ENCODE data around the gene THOC2.

Gene THOC2

GRCh38 chrX:123753656-123754350, 21.0 kb upstream of the THOC2 start:
- no peak overlapping the region for H3K27ac ChIP-seq (ENCODE audit: low read depth, low read length)
- no peak overlapping the region for H3K23ac ChIP-seq (ENCODE audit: low read length)
- H3K9ac ChIP-seq (ENCODE audit: low read length): no peak overlapping the region
- H3K4me2 ChIP-seq (ENCODE audit: low read length): no peak overlapping the region
- no peak overlapping the region for H2BK120ac ChIP-seq (ENCODE audit: low read depth, low read length)
- no peak overlapping the region for H4K8ac ChIP-seq (ENCODE audit: low read depth, low read length)
- no peak overlapping the region for H3K4ac ChIP-seq (ENCODE audit: low read depth, low read length)
- no peak overlapping the region for H3K18ac ChIP-seq (ENCODE audit: low read length)
- no peak overlapping the region for H4K5ac ChIP-seq (ENCODE audit: low read length)
- DNase-seq: no peak
- H2BK15ac ChIP-seq (replicated peaks; ENCODE audit: low read depth): no peak overlapping the region
- no CpG with 5 or more reads among the region's 8 CpGs for WGBS (ENCODE audit: extremely low coverage, insufficient coverage, low lambda C conversion rate)
- H3K27me3 ChIP-seq (ENCODE audit: insufficient read depth, low read length, poor library complexity): no peaks in the 10 kb centered on the region
- H3K4me1 ChIP-seq (ENCODE audit: control insufficient read depth, low read depth, low read length): no peaks in the 10 kb centered on the region
- no peaks in the 10 kb centered on the region for H3K79me2 ChIP-seq (ENCODE audit: control insufficient read depth, insufficient read depth, low read length)
- H2BK5ac ChIP-seq (ENCODE audit: low read length): no peak overlapping the region
- H3K56ac ChIP-seq (ENCODE audit: low read length): no peak overlapping the region
- no peaks in the 10 kb centered on the region for H3K79me1 ChIP-seq (ENCODE audit: low read length)
- H3K36me3 ChIP-seq (ENCODE audit: control insufficient read depth, insufficient read depth, low read length): no peaks in the 10 kb centered on the region
- no peak overlapping the region for H2AK5ac ChIP-seq (ENCODE audit: low read length)
- H3K4me3 ChIP-seq (ENCODE audit: low read length): no peak overlapping the region

- no peak for DNase-seq
- Histone ChIP-seq H4K8ac (ENCODE audit: low read depth, low read length) (no peak overlapping the region), H3K56ac (ENCODE audit: low read length) (no peak overlapping the region), H3K23ac (ENCODE audit: low read length) (no peak overlapping the region), H3K27me3 (ENCODE audit: insufficient read depth, low read length, poor library complexity) (no peaks in the 10 kb centered on the region), H3K9ac (ENCODE audit: low read length) (no peak overlapping the region), H3K79me2 (ENCODE audit: control insufficient read depth, insufficient read depth, low read length) (no peaks in the 10 kb centered on the region), H3K79me1 (ENCODE audit: low read length) (no peaks in the 10 kb centered on the region), H3K4ac (ENCODE audit: low read depth, low read length) (no peak overlapping the region), H3K36me3 (ENCODE audit: control insufficient read depth, insufficient read depth, low read length) (no peaks in the 10 kb centered on the region), H3K4me3 (ENCODE audit: low read length) (no peak overlapping the region), H4K5ac (ENCODE audit: low read length) (no peak overlapping the region), H2BK15ac (replicated peaks; ENCODE audit: low read depth) (no peak overlapping the region), H3K4me2 (ENCODE audit: low read length) (no peak overlapping the region), H3K18ac (ENCODE audit: low read length) (no peak overlapping the region), H3K27ac (ENCODE audit: low read depth, low read length) (no peak overlapping the region), H2AK5ac (ENCODE audit: low read length) (no peak overlapping the region), H3K4me1 (ENCODE audit: control insufficient read depth, low read depth, low read length) (no peaks in the 10 kb centered on the region), H2BK5ac (ENCODE audit: low read length) (no peak overlapping the region), H2BK120ac (ENCODE audit: low read depth, low read length) (no peak overlapping the region)
- no CpG with 5 or more reads among the region's 2 CpGs for WGBS (ENCODE audit: extremely low coverage, insufficient coverage, low lambda C conversion rate)
Observed at GRCh38 chrX:123749643-123750042, 16.8 kb upstream of the THOC2 start.

GRCh38 chrX:123745511-123745910, 12.7 kb upstream of the THOC2 start:
- H3K9ac ChIP-seq (ENCODE audit: low read length): no peak overlapping the region
- H3K18ac ChIP-seq (ENCODE audit: low read length): no peak overlapping the region
- DNase-seq: no peak
- no peaks in the 10 kb centered on the region for H3K36me3 ChIP-seq (ENCODE audit: control insufficient read depth, insufficient read depth, low read length)
- no peak overlapping the region for H2AK5ac ChIP-seq (ENCODE audit: low read length)
- WGBS (ENCODE audit: extremely low coverage, insufficient coverage, low lambda C conversion rate): no CpG with 5 or more reads among the region's 3 CpGs
- no peaks in the 10 kb centered on the region for H3K79me1 ChIP-seq (ENCODE audit: low read length)
- H3K4me2 ChIP-seq (ENCODE audit: low read length): no peak overlapping the region
- H2BK15ac ChIP-seq (replicated peaks; ENCODE audit: low read depth): no peak overlapping the region
- H3K79me2 ChIP-seq (ENCODE audit: control insufficient read depth, insufficient read depth, low read length): no peaks in the 10 kb centered on the region
- no peak overlapping the region for H3K56ac ChIP-seq (ENCODE audit: low read length)
- no peak overlapping the region for H3K4me3 ChIP-seq (ENCODE audit: low read length)
- H3K27me3 ChIP-seq (ENCODE audit: insufficient read depth, low read length, poor library complexity): no peaks in the 10 kb centered on the region
- H4K8ac ChIP-seq (ENCODE audit: low read depth, low read length): no peak overlapping the region
- H2BK120ac ChIP-seq (ENCODE audit: low read depth, low read length): no peak overlapping the region
- no peak overlapping the region for H4K5ac ChIP-seq (ENCODE audit: low read length)
- no peak overlapping the region for H3K4ac ChIP-seq (ENCODE audit: low read depth, low read length)
- H3K4me1 ChIP-seq (ENCODE audit: control insufficient read depth, low read depth, low read length): no peaks in the 10 kb centered on the region
- H2BK5ac ChIP-seq (ENCODE audit: low read length): no peak overlapping the region
- H3K23ac ChIP-seq (ENCODE audit: low read length): no peak overlapping the region
- no peak overlapping the region for H3K27ac ChIP-seq (ENCODE audit: low read depth, low read length)

GRCh38 chrX:123743312-123743711, 10.5 kb upstream of the THOC2 start:
- H3K27me3 ChIP-seq (ENCODE audit: insufficient read depth, low read length, poor library complexity): no peaks in the 10 kb centered on the region
- no peak overlapping the region for H3K4me3 ChIP-seq (ENCODE audit: low read length)
- DNase-seq: no peak
- H3K36me3 ChIP-seq (ENCODE audit: control insufficient read depth, insufficient read depth, low read length): no peaks in the 10 kb centered on the region
- WGBS (ENCODE audit: extremely low coverage, insufficient coverage, low lambda C conversion rate): no CpG with 5 or more reads among the region's 1 CpG
- no peak overlapping the region for H2BK120ac ChIP-seq (ENCODE audit: low read depth, low read length)
- no peak overlapping the region for H3K56ac ChIP-seq (ENCODE audit: low read length)
- no peak overlapping the region for H3K18ac ChIP-seq (ENCODE audit: low read length)
- H2BK5ac ChIP-seq (ENCODE audit: low read length): no peak overlapping the region
- no peak overlapping the region for H3K4ac ChIP-seq (ENCODE audit: low read depth, low read length)
- no peak overlapping the region for H4K8ac ChIP-seq (ENCODE audit: low read depth, low read length)
- no peak overlapping the region for H3K27ac ChIP-seq (ENCODE audit: low read depth, low read length)
- no peak overlapping the region for H2BK15ac ChIP-seq (replicated peaks; ENCODE audit: low read depth)
- H2AK5ac ChIP-seq (ENCODE audit: low read length): no peak overlapping the region
- H3K9ac ChIP-seq (ENCODE audit: low read length): no peak overlapping the region
- H3K79me2 ChIP-seq (ENCODE audit: control insufficient read depth, insufficient read depth, low read length): no peaks in the 10 kb centered on the region
- no peak overlapping the region for H4K5ac ChIP-seq (ENCODE audit: low read length)
- H3K79me1 ChIP-seq (ENCODE audit: low read length): no peaks in the 10 kb centered on the region
- no peaks in the 10 kb centered on the region for H3K4me1 ChIP-seq (ENCODE audit: control insufficient read depth, low read depth, low read length)
- H3K4me2 ChIP-seq (ENCODE audit: low read length): no peak overlapping the region
- no peak overlapping the region for H3K23ac ChIP-seq (ENCODE audit: low read length)

GRCh38 chrX:123742440-123742839, 9.6 kb upstream of the THOC2 start:
- no CpG with 5 or more reads among the region's 1 CpG for WGBS (ENCODE audit: extremely low coverage, insufficient coverage, low lambda C conversion rate)
- Histone ChIP-seq H3K4me1 (ENCODE audit: control insufficient read depth, low read depth, low read length) (no peaks in the 10 kb centered on the region), H3K27me3 (ENCODE audit: insufficient read depth, low read length, poor library complexity) (no peaks in the 10 kb centered on the region)

GRCh38 chrX:123740536-123740935, 7.7 kb upstream of the THOC2 start:
- Histone ChIP-seq H2BK15ac (replicated peaks; ENCODE audit: low read depth) (no peak overlapping the region), H3K27ac (ENCODE audit: low read depth, low read length) (no peak overlapping the region), H4K8ac (ENCODE audit: low read depth, low read length) (no peak overlapping the region), H2AK5ac (ENCODE audit: low read length) (no peak overlapping the region), H3K9ac (ENCODE audit: low read length) (no peak overlapping the region), H3K4me3 (ENCODE audit: low read length) (no peak overlapping the region), H3K18ac (ENCODE audit: low read length) (no peak overlapping the region), H3K4ac (ENCODE audit: low read depth, low read length) (no peak overlapping the region), H3K79me1 (ENCODE audit: low read length) (no peaks in the 10 kb centered on the region), H3K27me3 (ENCODE audit: insufficient read depth, low read length, poor library complexity) (no peaks in the 10 kb centered on the region), H3K79me2 (ENCODE audit: control insufficient read depth, insufficient read depth, low read length) (no peaks in the 10 kb centered on the region), H3K4me2 (ENCODE audit: low read length) (no peak overlapping the region), H3K23ac (ENCODE audit: low read length) (no peak overlapping the region), H3K56ac (ENCODE audit: low read length) (no peak overlapping the region), H4K5ac (ENCODE audit: low read length) (no peak overlapping the region), H3K4me1 (ENCODE audit: control insufficient read depth, low read depth, low read length) (no peaks in the 10 kb centered on the region), H2BK120ac (ENCODE audit: low read depth, low read length) (no peak overlapping the region), H3K36me3 (ENCODE audit: control insufficient read depth, insufficient read depth, low read length) (no peaks in the 10 kb centered on the region), H2BK5ac (ENCODE audit: low read length) (no peak overlapping the region)
- WGBS (ENCODE audit: extremely low coverage, insufficient coverage, low lambda C conversion rate): no CpG with 5 or more reads among the region's 3 CpGs
- DNase-seq: no peak

More at GRCh38 chrX:123742440-123742839, 9.6 kb upstream of the THOC2 start:
- no peaks in the 10 kb centered on the region for H3K79me1 ChIP-seq (ENCODE audit: low read length)
- DNase-seq: no peak
- no peaks in the 10 kb centered on the region for H3K79me2 ChIP-seq (ENCODE audit: control insufficient read depth, insufficient read depth, low read length)
- no peak overlapping the region for H3K56ac ChIP-seq (ENCODE audit: low read length)
- no peak overlapping the region for H3K23ac ChIP-seq (ENCODE audit: low read length)
- H3K36me3 ChIP-seq (ENCODE audit: control insufficient read depth, insufficient read depth, low read length): no peaks in the 10 kb centered on the region
- H3K27ac ChIP-seq (ENCODE audit: low read depth, low read length): no peak overlapping the region
- no peak overlapping the region for H3K18ac ChIP-seq (ENCODE audit: low read length)
- no peak overlapping the region for H2BK15ac ChIP-seq (replicated peaks; ENCODE audit: low read depth)
- no peak overlapping the region for H3K9ac ChIP-seq (ENCODE audit: low read length)
- H4K8ac ChIP-seq (ENCODE audit: low read depth, low read length): no peak overlapping the region
- no peak overlapping the region for H2BK120ac ChIP-seq (ENCODE audit: low read depth, low read length)
- no peak overlapping the region for H2AK5ac ChIP-seq (ENCODE audit: low read length)
- no peak overlapping the region for H2BK5ac ChIP-seq (ENCODE audit: low read length)
- no peak overlapping the region for H3K4me3 ChIP-seq (ENCODE audit: low read length)
- H3K4ac ChIP-seq (ENCODE audit: low read depth, low read length): no peak overlapping the region
- H4K5ac ChIP-seq (ENCODE audit: low read length): no peak overlapping the region
- H3K4me2 ChIP-seq (ENCODE audit: low read length): no peak overlapping the region
